Activated CD8-positive, alpha-beta T cell treated with anti-CD3 and anti-CD28 coated beads for 36 hours (primary cell): ENCODE data around the gene C2orf68. TPM values are rescaled to one million over a fixed set of nuclear protein-coding genes. Genes with fewer than 3 reads are reported as not detected.
"Not testable (repeated sequence)": the region's sequence is repeated elsewhere in the genome, so short reads cannot be mapped to it uniquely, and the experiment has no call there.

Experiments used
- ATAC-seq: fragments of 200-7000 bp; cut with Tn5 transposase; one replicate; pipeline ENCODE4 v1.10.0; 2021; ENCODE audit warnings: mild to moderate bottlenecking, moderate library complexity
- CTCF ChIA-PET: fragments of 350-600 bp; sonication (Branson Sonifier 250); formaldehyde crosslinking; loops from one replicate; lab custom pipeline; 2021; ENCODE audit warnings: antibody characterized with exemption; lab: Charles Lee
- POLR2A ChIA-PET: fragments of 350-600 bp; sonication (Branson Sonifier 250); formaldehyde crosslinking; loops from one replicate; lab custom pipeline; 2021; ENCODE audit warnings: antibody characterized with exemption; lab: Charles Lee
- DNase-seq: peaks from one replicate; pipeline ENCODE4 v3.0.0-alpha.2; 2020
- H3K27ac Mint-ChIP-seq: one replicate; pipeline ENCODE4 v1.8.0; 2021; ENCODE audit warnings: mild to moderate bottlenecking, mixed read lengths
- H3K27me3 Mint-ChIP-seq: one replicate; pipeline ENCODE4 v1.8.0; 2021; ENCODE audit warnings: mixed read lengths
- H3K36me3 Mint-ChIP-seq: one replicate; pipeline ENCODE4 v1.8.0; 2021; ENCODE audit warnings: low read depth, mixed read lengths
- H3K4me1 Mint-ChIP-seq: one replicate; pipeline ENCODE4 v1.8.0; 2021; ENCODE audit warnings: low read depth, mixed read lengths
- H3K4me3 Mint-ChIP-seq: one replicate; pipeline ENCODE4 v1.8.0; 2021; ENCODE audit warnings: mild to moderate bottlenecking, moderate library complexity, mixed read lengths
- H3K9me3 Mint-ChIP-seq: one replicate; pipeline ENCODE4 v1.8.0; 2021; ENCODE audit warnings: mixed read lengths
- CTCF ChIP-seq: fragments of 200-600 bp; IDR thresholded peaks from one replicate; pipeline ENCODE4 v1.8.0; 2022; ENCODE audit warnings: antibody characterized with exemption, mild to moderate bottlenecking
- intact Hi-C: fragments of 100-400 bp; cut with micrococcal nuclease; formaldehyde crosslinking; loops from one replicate; pipeline ENCODE4 v1.10.0; 2022
- total RNA-seq, 2 experiments: library from RNA; stranded (reverse); gene quantifications; one replicate each; pipeline ENCODE4 v1.2.3, GENCODE V29; 2021

C2orf68 gene
- total RNA-seq, 2 experiments from 2014 or later: 25.4 to 29.1 TPM

- CTCF ChIA-PET: interaction anchor here (1.3 to 2.2 kb wide), 4 partner anchors 9 to 32 kb away, joined by 3 to 10 read pairs (median 7); partner anchors contain the start of genes RNF181 and USP39
- Mint-ChIP-seq H3K4me1 (peaks cover 46% of the 10 kb centered on the region), H3K27ac (no peak overlapping the region)
Observed at GRCh38 chr2:85605406-85606115, 6.3 kb downstream of the C2orf68 start.

GRCh38 chr2:85604568-85605339 lies 7.1 kb downstream of the C2orf68 start:
- Mint-ChIP-seq H3K36me3 (peaks cover 13% of the 10 kb centered on the region), H3K4me3 (no peak overlapping the region), H3K9me3 (no peaks in the 10 kb centered on the region), H3K4me1 (peaks cover 46% of the 10 kb centered on the region), H3K27me3 (no peaks in the 10 kb centered on the region), H3K27ac (no peak overlapping the region)
- DNase-seq (no peak), ATAC-seq (no peak)
- POLR2A ChIA-PET: interaction anchor here (1.2 to 6.1 kb wide), 6 partner anchors 9 to 54 kb away, joined by 4 to 34 read pairs (median 8); partner anchors contain the start of genes RNF181 and USP39
- CTCF ChIA-PET: interaction anchor here (0.6 to 2.2 kb wide), 5 partner anchors 8 to 185 kb away, joined by 3 to 10 read pairs (median 6); partner anchors contain the start of genes RNF181 and USP39
- TF ChIP-seq CTCF: no peak
- intact Hi-C loops: no loop called here

More at GRCh38 chr2:85605406-85606115, 6.3 kb downstream of the C2orf68 start:
- DNase-seq (no peak), ATAC-seq (no peak)
- H3K36me3 Mint-ChIP-seq: peaks cover 18% of the 10 kb centered on the region
- H3K27me3 Mint-ChIP-seq: no peaks in the 10 kb centered on the region
- H3K4me3 Mint-ChIP-seq: no peak overlapping the region
- intact Hi-C loops: no loop called here
- POLR2A ChIA-PET: interaction anchor here (1.0 to 6.1 kb wide), 7 partner anchors 11 to 59 kb away, joined by 4 to 34 read pairs (median 6); partner anchors contain the start of genes RNF181 and USP39
- no peaks in the 10 kb centered on the region for H3K9me3 Mint-ChIP-seq
- TF ChIP-seq CTCF: no peak

GRCh38 chr2:85604133-85604444 lies 7.8 kb downstream of the C2orf68 start:
- H3K36me3 Mint-ChIP-seq, ATAC-seq, H3K9me3 Mint-ChIP-seq, H3K27ac Mint-ChIP-seq, H3K27me3 Mint-ChIP-seq, intact Hi-C loops, DNase-seq: not testable (repeated sequence)
- POLR2A ChIA-PET: interaction anchor here (1.1 to 6.1 kb wide), 6 partner anchors 7 to 54 kb away, joined by 3 to 34 read pairs (median 8); partner anchors contain the start of genes C2orf68, RNF181 and USP39
- Mint-ChIP-seq H3K4me3 (peak overlapping the region; percentile 83), H3K4me1 (peaks cover 48% of the 10 kb centered on the region)
- CTCF ChIA-PET: interaction anchor here (0.6 to 2.3 kb wide), 4 partner anchors 12 to 184 kb away, joined by 3 to 10 read pairs (median 6); partner anchors contain the start of gene USP39

GRCh38 chr2:85602476-85603234 lies 9.2 kb downstream of the C2orf68 start, which contains the start of gene TMEM150A:
Gene TMEM150A, minus strand, starts transcription at chr2:85602698. Its CDS starts 750 bp downstream, at chr2:85601948.
- CTCF ChIA-PET: interaction anchor here (1.2 to 2.3 kb wide), 4 partner anchors 9 to 182 kb away, joined by 3 to 6 read pairs (median 4); partner anchors contain the start of genes C2orf68 and VAMP5
- Mint-ChIP-seq H3K9me3 (no peaks in the 10 kb centered on the region), H3K36me3 (peaks cover 2% of the 10 kb centered on the region), H3K27ac (peak within 1 kb of the TSS; percentile 60), H3K4me3 (peak within 1 kb of the TSS; percentile 83), H3K4me1 (peaks cover 44% of the 10 kb centered on the region), H3K27me3 (no peaks in the 10 kb centered on the region)
- DNase-seq (peak; percentile 95), ATAC-seq (peak; percentile 97)
- POLR2A ChIA-PET: interaction anchor here (1.0 to 6.1 kb wide), 8 partner anchors 9 to 63 kb away, joined by 3 to 34 read pairs (median 8); partner anchors contain the start of genes C2orf68, MAT2A, USP39 and VAMP5
- intact Hi-C loops: no loop called here
- TF ChIP-seq CTCF: peak; percentile 35
